HEK293T (cell line): Measurements from ENCODE around the gene ERC1.

ENCODE experiments used
- BHLHE40 ChIP-seq: fragments of 450-650 bp; IDR thresholded peaks from 2 replicates; pipeline ENCODE4 v1.6.1; 2016; ENCODE audit warnings: mild to moderate bottlenecking, moderate library complexity, borderline replicate concordance
- CTBP1 ChIP-seq: fragments of 450-650 bp; IDR thresholded peaks from 2 replicates; pipeline ENCODE4 v1.6.1; 2016; ENCODE audit warnings: borderline replicate concordance
- ELF4 ChIP-seq: fragments of 450-650 bp; IDR thresholded peaks from 2 replicates; pipeline ENCODE4 v1.6.1; 2017; ENCODE audit warnings: antibody characterized with exemption
- FOXA1 ChIP-seq: fragments of 450-650 bp; IDR thresholded peaks from 2 replicates; pipeline ENCODE4 v1.6.1; 2016; ENCODE audit warnings: mild to moderate bottlenecking
- FOXM1 ChIP-seq: fragments of 450-650 bp; IDR thresholded peaks from 2 replicates; pipeline ENCODE4 v1.6.1; 2017; ENCODE audit warnings: mild to moderate bottlenecking, borderline replicate concordance
- NFRKB ChIP-seq: fragments of 450-650 bp; IDR thresholded peaks from 2 replicates; pipeline ENCODE4 v1.6.1; 2016; ENCODE audit warnings: mild to moderate bottlenecking, moderate library complexity
- SP1 ChIP-seq: fragments of 450-650 bp; IDR thresholded peaks from 2 replicates; pipeline ENCODE4 v1.6.1; 2017

- TF ChIP-seq BHLHE40 = no peak
- no peak for TF ChIP-seq FOXM1
- no peak for TF ChIP-seq CTBP1
- no peak for TF ChIP-seq SP1
- TF ChIP-seq NFRKB = no peak
- TF ChIP-seq ELF4 = no peak
- TF ChIP-seq FOXA1 = no peak
Measured at GRCh38 chr12:1429980-1430379, 439.0 kb downstream of the ERC1 start.
